Measurements from ENCODE around the gene CDC26.

DNA sequence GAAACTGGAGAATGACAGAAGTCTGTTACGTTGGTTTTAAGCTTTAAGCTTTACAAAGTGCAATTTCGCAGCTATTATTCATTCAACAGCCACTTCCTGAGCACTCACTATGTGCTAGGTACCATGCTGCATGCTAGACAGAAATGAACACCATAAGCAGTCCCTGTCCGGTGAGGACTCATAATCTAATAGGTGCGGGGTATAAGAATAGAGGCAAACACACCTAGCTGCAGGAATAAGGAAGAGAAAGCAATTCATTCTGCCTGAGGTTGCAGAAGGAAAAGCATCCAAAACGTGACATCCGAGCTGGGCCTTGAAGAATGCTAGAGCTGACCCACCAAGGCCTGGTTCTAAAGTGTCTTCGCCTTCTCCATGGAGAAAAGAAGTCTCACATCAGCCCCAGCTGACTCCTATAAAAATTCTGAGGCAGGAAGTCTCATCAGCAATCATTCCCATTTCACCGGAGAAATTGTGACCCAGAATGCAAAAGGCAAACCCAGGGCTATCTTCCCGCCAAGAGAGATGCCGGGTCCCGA is 54.8 kb downstream of the CDC26 start:
- TF ChIP-seq, protein P1, sequence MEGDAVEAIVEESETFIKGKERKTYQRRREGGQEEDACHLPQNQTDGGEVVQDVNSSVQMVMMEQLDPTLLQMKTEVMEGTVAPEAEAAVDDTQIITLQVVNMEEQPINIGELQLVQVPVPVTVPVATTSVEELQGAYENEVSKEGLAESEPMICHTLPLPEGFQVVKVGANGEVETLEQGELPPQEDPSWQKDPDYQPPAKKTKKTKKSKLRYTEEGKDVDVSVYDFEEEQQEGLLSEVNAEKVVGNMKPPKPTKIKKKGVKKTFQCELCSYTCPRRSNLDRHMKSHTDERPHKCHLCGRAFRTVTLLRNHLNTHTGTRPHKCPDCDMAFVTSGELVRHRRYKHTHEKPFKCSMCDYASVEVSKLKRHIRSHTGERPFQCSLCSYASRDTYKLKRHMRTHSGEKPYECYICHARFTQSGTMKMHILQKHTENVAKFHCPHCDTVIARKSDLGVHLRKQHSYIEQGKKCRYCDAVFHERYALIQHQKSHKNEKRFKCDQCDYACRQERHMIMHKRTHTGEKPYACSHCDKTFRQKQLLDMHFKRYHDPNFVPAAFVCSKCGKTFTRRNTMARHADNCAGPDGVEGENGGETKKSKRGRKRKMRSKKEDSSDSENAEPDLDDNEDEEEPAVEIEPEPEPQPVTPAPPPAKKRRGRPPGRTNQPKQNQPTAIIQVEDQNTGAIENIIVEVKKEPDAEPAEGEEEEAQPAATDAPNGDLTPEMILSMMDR (IDR thresholded peaks at IDR 0.05), result no peak
- TF ChIP-seq POLR2AphosphoS5 (IDR thresholded peaks at IDR 0.05) (no peak), EP300 (IDR thresholded peaks at IDR 0.05; ENCODE audit: low read depth) (no peak)

Measured in transverse colon (tissue), 4 donors.